ENCODE results near the gene MNS1.
"Not testable (repeated sequence)": the region's sequence is repeated elsewhere in the genome, so short reads cannot be mapped to it uniquely, and the experiment has no call there.

MNS1 gene, protein sequence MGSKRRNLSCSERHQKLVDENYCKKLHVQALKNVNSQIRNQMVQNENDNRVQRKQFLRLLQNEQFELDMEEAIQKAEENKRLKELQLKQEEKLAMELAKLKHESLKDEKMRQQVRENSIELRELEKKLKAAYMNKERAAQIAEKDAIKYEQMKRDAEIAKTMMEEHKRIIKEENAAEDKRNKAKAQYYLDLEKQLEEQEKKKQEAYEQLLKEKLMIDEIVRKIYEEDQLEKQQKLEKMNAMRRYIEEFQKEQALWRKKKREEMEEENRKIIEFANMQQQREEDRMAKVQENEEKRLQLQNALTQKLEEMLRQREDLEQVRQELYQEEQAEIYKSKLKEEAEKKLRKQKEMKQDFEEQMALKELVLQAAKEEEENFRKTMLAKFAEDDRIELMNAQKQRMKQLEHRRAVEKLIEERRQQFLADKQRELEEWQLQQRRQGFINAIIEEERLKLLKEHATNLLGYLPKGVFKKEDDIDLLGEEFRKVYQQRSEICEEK

DNA sequence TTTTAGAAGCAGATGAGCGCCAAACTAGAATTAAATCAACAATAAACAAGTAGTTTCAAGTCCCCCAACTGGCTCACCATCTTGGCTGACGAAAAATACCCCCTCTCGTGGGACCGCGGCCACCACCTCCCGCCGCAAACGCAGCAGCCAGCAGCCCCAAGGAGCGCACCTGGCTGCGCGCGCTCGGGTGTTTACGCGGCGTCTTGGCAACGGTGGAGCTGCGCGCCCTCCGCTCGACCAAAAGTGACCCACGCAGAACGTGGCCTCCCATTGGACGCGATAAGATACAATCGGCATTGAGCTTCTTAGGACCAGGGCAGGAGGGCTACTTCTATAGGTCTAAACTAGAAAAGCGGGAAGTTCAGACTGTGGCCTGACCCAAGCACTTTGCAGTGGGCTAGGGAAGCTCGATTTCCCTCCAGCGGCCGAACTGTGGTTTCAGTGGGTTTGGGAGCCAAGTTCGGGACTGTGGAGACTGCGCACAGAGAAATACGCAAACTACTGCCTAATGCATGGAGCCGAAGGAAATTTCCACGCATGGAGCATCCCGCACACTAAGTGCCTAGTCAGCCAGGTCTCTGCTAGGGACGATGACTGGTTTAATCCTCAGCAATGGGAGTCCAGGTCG is at the start of gene MNS1:
Gene MNS1, minus strand, starts transcription at position 245 of the 628 bp plus-strand sequence. Its CDS starts 165 bp downstream, at position 80.
- peak within 1 kb of the TSS; percentile 78 for H3K27ac Mint-ChIP-seq
- peak; percentile 80 for DNase-seq (ENCODE audit: low spot score)
- peaks cover 1% of the 10 kb centered on the region for H3K36me3 Mint-ChIP-seq (ENCODE audit: low read depth)
- H3K27me3 Mint-ChIP-seq (ENCODE audit: low read depth): peaks cover 26% of the 10 kb centered on the region
- no peaks in the 10 kb centered on the region for H3K9me3 Mint-ChIP-seq
- H3K4me3 Mint-ChIP-seq: peak within 1 kb of the TSS; percentile 92
- H3K4me1 Mint-ChIP-seq (ENCODE audit: low read depth): peaks cover 33% of the 10 kb centered on the region

DNA sequence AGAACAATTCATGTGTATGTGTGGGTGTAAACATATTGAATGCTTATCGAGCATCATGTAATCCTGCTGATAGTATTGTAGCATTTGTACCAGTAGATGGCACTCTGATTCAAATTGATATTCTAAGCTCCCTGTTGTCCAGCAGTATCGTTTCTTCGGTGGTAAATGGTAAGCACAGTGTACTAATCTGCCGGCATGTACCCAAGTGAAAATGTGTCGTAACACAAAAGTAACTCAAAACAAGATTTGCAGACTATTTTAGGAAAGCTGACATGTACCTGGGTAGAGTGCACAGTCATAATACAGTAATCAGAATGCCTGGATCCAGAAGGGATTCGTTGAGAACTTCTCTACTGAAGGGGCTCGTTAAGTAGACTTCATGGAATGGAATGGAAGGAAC is 31.7 kb upstream of the MNS1 start:
- H3K27me3 Mint-ChIP-seq (ENCODE audit: low read depth): peaks cover 31% of the 10 kb centered on the region
- H3K27ac Mint-ChIP-seq: no peak overlapping the region
- no peaks in the 10 kb centered on the region for H3K9me3 Mint-ChIP-seq
- H3K36me3 Mint-ChIP-seq (ENCODE audit: low read depth): no peaks in the 10 kb centered on the region
- peaks cover 11% of the 10 kb centered on the region for H3K4me1 Mint-ChIP-seq (ENCODE audit: low read depth)
- no peak for DNase-seq (ENCODE audit: low spot score)
- H3K4me3 Mint-ChIP-seq: no peak overlapping the region

DNA sequence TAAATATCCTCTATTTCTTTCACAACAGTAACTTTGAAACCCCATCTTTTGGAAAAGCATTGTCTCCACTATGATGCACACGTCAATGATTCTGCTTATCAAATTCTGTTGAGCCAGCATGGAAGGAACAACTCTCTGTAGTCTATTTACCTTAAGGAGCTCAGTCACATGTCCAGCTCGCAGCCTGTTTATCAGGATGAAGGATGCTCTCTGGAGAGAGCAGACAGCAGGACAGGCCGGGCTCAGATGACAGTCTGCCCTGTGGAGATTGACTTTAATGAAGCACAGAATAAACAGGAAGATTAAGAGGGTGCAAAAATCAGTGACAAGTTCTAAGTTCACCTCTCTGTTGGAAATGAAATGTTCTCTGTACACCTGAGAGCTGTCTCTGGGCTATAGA is 30.6 kb upstream of the MNS1 start:
- no peak for DNase-seq (ENCODE audit: low spot score)
- peaks cover 11% of the 10 kb centered on the region for H3K4me1 Mint-ChIP-seq (ENCODE audit: low read depth)
- no peaks in the 10 kb centered on the region for H3K9me3 Mint-ChIP-seq
- peaks cover 21% of the 10 kb centered on the region for H3K27me3 Mint-ChIP-seq (ENCODE audit: low read depth)
- no peak overlapping the region for H3K4me3 Mint-ChIP-seq
- no peak overlapping the region for H3K27ac Mint-ChIP-seq
- H3K36me3 Mint-ChIP-seq (ENCODE audit: low read depth): no peaks in the 10 kb centered on the region

DNA sequence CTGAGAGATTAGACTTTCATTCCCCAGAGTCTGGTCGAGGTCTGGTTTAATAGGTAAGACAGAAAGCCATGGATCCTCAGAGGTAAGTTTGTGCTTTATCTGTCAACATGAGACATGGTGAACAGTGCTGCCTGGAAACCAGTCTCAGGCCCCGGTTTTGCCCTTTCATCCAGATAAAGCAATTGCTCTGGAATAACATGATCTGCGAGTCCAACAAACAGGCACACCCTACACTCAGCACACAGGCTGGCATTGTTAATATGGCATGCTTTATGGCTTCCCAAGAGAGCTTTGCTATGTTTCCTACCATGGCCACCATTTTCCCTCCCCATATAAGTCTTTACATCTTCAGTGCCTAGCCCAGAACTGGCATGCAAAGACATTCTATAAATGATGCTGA is 30.1 kb upstream of the MNS1 start:
- peaks cover 11% of the 10 kb centered on the region for H3K4me1 Mint-ChIP-seq (ENCODE audit: low read depth)
- no peaks in the 10 kb centered on the region for H3K36me3 Mint-ChIP-seq (ENCODE audit: low read depth)
- no peak for DNase-seq (ENCODE audit: low spot score)
- no peak overlapping the region for H3K4me3 Mint-ChIP-seq
- no peak overlapping the region for H3K27ac Mint-ChIP-seq
- no peaks in the 10 kb centered on the region for H3K9me3 Mint-ChIP-seq
- peaks cover 17% of the 10 kb centered on the region for H3K27me3 Mint-ChIP-seq (ENCODE audit: low read depth)

DNA sequence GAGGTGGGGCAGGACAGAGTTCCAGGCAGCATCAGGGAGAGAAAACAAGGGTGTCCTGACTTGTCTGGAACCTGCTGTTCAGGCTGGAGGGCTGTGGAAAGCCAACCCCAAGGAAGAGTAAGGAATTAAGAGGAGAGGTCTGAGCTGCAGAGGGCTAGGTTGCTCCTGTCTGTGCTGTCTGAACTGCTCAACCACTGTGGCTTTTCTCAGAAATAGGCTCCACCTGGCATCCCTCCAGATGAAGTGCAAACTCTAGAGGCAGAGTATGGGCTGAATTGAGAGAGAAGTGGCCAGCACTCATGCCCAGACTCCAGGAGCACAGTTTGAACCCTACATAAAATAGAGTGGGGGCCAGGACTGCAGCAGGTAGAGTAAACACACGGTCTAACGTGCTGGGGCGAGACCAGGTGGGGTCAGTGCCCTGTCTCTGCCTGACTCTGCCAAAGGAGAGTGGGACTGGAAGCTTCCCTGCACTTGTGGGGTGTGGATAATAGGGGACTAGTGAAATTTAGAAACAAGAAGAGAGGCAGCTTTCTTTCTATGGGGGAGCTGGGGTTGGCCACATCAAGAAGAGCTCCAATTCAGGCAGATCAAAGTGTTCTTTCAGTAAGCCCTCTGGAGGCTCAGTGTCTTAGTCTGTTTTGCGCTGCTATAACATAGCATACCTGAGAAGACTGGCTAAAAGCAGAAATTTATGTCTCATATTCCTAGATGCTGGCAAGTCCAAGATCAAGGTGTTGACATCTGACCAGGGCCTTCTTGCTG is 28.0 kb upstream of the MNS1 start:
- H3K4me3 Mint-ChIP-seq: no peak overlapping the region
- peaks cover 11% of the 10 kb centered on the region for H3K4me1 Mint-ChIP-seq (ENCODE audit: low read depth)
- no peaks in the 10 kb centered on the region for H3K9me3 Mint-ChIP-seq
- H3K27me3 Mint-ChIP-seq (ENCODE audit: low read depth): peaks cover 13% of the 10 kb centered on the region
- no peaks in the 10 kb centered on the region for H3K36me3 Mint-ChIP-seq (ENCODE audit: low read depth)
- H3K27ac Mint-ChIP-seq: no peak overlapping the region
- no peak for DNase-seq (ENCODE audit: low spot score)

DNA sequence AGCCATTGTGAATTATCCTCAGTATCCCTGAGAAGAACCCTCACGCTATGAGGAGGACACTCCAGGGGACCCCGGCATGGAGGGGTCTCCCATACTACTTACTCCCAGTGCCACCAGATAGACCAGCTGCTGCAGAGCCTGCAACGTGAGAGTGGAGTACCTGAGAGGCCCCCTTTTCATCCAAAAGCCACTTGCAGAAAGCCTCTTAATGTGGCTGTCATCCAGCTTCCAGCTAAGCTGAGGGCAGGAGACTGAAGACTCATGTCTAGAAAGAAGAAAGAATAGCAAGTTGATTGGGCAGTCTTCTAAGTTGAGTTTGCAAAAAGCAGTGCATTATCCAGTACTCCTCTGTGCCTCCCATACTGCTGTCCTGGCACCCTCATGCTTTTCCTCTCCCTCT is 27.3 kb upstream of the MNS1 start:
- Mint-ChIP-seq H3K36me3 (ENCODE audit: low read depth) (no peaks in the 10 kb centered on the region), H3K4me3 (no peak overlapping the region), H3K27me3 (ENCODE audit: low read depth) (peaks cover 13% of the 10 kb centered on the region), H3K4me1 (ENCODE audit: low read depth) (peaks cover 11% of the 10 kb centered on the region), H3K27ac (no peak overlapping the region), H3K9me3 (no peaks in the 10 kb centered on the region)
- DNase-seq (ENCODE audit: low spot score): no peak

DNA sequence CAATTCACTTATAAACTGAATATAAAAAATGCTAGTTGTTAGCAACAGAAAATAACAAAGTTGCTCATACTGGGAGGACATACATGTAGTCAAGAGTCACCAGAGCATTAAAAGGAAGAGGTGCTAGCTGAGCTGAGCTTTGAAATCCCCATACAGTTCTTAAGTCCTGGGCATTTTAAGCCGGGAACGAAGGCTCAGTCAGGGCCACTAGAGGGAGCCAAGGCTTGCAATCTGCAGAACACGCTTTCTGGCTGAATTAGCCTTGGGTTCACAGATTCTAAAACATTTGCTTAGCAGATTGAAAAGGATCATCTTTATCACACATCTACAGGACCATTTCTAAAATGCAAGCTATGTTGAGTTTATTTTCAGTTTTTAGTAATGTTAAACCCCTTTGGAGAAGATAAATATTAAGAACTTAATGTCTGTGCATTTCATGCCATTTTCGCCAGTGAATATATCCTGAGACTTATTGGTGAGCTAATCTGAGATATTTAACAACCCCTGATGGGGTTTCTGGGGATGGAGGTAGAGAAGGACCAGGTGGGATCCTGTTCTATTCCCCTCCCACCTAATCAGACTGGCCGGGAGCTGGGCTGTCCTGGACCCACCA is 26.3 kb upstream of the MNS1 start:
- DNase-seq (ENCODE audit: low spot score): peak; percentile 33
- Mint-ChIP-seq H3K36me3 (ENCODE audit: low read depth) (no peaks in the 10 kb centered on the region), H3K9me3 (no peaks in the 10 kb centered on the region), H3K27me3 (ENCODE audit: low read depth) (peaks cover 8% of the 10 kb centered on the region), H3K4me3 (no peak overlapping the region), H3K4me1 (ENCODE audit: low read depth) (peaks cover 6% of the 10 kb centered on the region), H3K27ac (no peak overlapping the region)

DNA sequence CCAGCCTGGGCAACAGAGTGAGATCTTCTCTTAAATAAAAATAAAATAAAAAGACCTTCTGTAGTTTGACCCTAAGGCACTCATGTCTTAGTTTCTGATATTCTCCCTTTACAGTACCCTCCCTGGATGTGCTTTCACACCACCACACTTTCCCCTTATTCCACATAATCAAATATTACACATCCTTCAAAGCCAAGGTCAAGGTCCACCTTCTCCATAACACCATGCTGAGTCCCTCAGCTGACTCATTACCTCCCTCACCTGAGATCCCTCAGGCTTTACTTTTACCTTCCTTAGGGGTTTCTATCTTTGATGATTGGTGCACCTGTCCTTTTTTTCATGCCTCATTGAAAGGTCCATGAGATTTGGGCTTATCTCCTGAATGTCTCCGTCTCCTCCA is 25.5 kb upstream of the MNS1 start:
- Mint-ChIP-seq H3K27ac (no peak overlapping the region), H3K4me3 (no peak overlapping the region), H3K9me3 (no peaks in the 10 kb centered on the region), H3K27me3 (ENCODE audit: low read depth) (peaks cover 6% of the 10 kb centered on the region), H3K4me1 (ENCODE audit: low read depth) (peaks cover 6% of the 10 kb centered on the region), H3K36me3 (ENCODE audit: low read depth) (no peaks in the 10 kb centered on the region)
- DNase-seq (ENCODE audit: low spot score): no peak

DNA sequence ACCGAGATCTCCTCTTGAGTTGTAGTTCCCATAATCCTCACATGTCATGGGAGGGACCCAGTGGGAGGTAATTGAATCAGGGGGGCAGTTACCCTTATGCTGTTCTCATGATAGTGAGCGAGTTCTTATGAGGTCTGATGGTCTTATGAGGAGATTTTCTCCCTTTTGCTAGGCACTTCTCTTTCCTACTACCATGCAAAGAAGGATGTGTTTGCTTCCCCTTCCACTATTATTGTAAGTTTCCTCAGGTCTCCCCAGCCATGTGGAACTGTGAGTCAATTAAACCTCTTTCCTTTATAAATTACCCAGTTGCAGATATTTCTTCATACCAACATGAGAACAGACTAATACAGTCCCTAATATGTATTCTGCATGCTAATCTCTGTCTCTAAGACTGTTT is 21.3 kb upstream of the MNS1 start:
- H3K4me3 Mint-ChIP-seq; H3K9me3 Mint-ChIP-seq; H3K27me3 Mint-ChIP-seq (ENCODE audit: low read depth); H3K36me3 Mint-ChIP-seq (ENCODE audit: low read depth); DNase-seq (ENCODE audit: low spot score); H3K27ac Mint-ChIP-seq; H3K4me1 Mint-ChIP-seq (ENCODE audit: low read depth): not testable (repeated sequence)

DNA sequence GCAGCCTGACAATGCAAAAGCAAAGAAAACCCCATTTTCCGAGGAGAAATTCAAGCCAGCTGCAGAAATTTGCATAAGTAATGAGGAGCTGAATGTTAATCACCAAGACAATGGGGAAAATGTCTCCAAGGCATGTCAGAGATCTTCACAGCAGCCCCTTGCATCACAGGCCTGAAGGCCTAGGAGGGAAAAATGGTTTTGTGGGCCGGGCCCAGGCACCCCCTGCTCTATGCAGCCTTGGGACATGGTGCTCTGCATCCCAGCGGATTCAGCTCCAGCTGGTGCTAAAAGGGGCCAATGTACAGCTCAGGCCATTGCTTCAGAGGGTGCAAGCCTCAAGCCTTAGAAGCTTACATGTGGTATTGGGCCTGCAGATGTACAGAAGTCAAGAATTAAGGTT is 20.5 kb upstream of the MNS1 start:
- H3K27me3 Mint-ChIP-seq (ENCODE audit: low read depth); H3K36me3 Mint-ChIP-seq (ENCODE audit: low read depth); H3K9me3 Mint-ChIP-seq; H3K4me3 Mint-ChIP-seq; DNase-seq (ENCODE audit: low spot score); H3K27ac Mint-ChIP-seq; H3K4me1 Mint-ChIP-seq (ENCODE audit: low read depth): not testable (repeated sequence)

DNA sequence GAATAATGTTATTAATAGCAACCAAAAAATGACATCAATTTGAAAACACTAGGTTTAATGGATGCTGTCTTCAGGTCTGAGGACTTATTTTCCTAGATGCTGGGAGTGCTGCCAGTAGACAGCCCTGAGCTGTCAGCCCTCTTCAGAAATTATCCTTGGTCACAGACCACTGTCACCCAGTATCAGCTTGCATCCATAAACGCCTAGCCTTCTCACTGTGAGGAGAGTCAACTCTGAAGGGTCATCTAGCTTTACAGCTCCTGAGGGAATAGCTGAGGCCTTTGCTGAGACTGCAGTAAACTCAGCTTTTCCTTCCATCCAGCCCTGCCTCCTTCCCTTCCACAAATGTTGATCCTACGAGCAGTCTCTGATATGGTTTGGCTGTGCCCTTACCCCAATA is 19.4 kb upstream of the MNS1 start:
- Mint-ChIP-seq H3K27me3 (ENCODE audit: low read depth) (peaks cover 3% of the 10 kb centered on the region), H3K4me3 (no peak overlapping the region)
- DNase-seq (ENCODE audit: low spot score): no peak

DNA sequence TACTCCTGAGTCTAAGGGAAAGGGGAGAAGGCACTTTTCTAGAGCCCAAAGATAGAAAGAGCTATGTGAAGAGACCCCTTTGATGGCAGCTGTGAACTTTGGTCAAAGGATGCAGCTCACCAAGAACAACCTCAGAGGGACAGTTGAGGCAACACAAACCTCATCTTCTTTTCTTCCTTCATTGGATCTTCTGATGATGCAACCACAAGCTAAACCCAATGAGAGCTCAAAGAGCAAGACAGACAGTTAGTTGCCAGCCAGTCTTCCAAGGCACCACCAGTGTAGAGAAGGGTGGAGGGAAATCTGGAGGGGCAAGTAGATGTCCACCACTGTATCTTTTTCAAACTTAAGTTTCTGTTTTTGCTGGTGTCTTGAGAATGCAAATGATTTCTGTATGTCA is 10.4 kb upstream of the MNS1 start:
- Mint-ChIP-seq H3K4me1 (ENCODE audit: low read depth) (no peaks in the 10 kb centered on the region), H3K27me3 (ENCODE audit: low read depth) (peaks cover 15% of the 10 kb centered on the region), H3K9me3 (no peaks in the 10 kb centered on the region), H3K4me3 (no peak overlapping the region), H3K27ac (no peak overlapping the region), H3K36me3 (ENCODE audit: low read depth) (no peaks in the 10 kb centered on the region)
- no peak for DNase-seq (ENCODE audit: low spot score)

More for the DNA sequence above, 19.4 kb upstream of the MNS1 start:
- Mint-ChIP-seq H3K9me3 (peaks cover 6% of the 10 kb centered on the region), H3K27ac (no peak overlapping the region), H3K36me3 (ENCODE audit: low read depth) (no peaks in the 10 kb centered on the region), H3K4me1 (ENCODE audit: low read depth) (no peaks in the 10 kb centered on the region)

DNA sequence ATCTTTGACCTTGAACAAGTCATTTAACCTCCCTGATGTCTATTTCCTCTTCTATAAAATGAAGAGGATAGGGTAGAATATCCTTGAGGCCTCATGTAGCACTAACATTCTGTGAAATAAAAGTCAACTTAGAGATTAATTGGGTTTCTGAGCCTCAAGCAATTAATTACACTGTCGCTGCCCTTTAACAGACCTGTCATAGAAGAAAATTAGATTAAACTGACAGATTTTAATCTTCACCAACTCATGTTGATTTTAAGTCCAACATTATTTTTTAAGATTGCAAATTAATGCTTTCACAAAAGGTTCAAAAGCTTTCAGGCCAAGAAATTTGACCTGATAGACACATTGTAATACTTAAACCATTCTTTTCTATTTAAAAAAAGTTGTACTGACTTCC is 8.1 kb upstream of the MNS1 start:
- Mint-ChIP-seq H3K27me3 (ENCODE audit: low read depth) (peaks cover 10% of the 10 kb centered on the region), H3K9me3 (no peaks in the 10 kb centered on the region), H3K36me3 (ENCODE audit: low read depth) (no peaks in the 10 kb centered on the region), H3K4me3 (no peak overlapping the region), H3K27ac (no peak overlapping the region), H3K4me1 (ENCODE audit: low read depth) (peaks cover 12% of the 10 kb centered on the region)
- DNase-seq (ENCODE audit: low spot score): no peak

DNA sequence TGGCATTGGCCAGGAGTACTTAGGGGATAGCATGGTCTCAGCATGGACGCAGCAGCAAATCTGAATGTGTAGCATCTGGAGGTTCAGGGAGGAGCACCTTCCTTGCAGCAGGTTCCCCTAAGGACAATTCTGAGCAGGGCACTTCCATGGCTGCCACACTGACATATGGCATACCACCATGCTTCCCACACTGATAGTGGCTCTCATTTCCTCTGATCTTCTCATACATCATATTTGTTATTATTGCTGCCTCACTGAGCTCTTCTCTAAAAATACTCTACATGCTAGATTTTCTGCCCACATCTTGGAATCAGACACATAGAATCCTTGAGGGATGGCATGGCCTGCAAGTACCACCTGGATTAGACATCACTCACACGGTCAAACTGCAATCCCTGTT is 7.3 kb upstream of the MNS1 start:
- no peak overlapping the region for H3K4me3 Mint-ChIP-seq
- no peaks in the 10 kb centered on the region for H3K36me3 Mint-ChIP-seq (ENCODE audit: low read depth)
- H3K27me3 Mint-ChIP-seq (ENCODE audit: low read depth): peaks cover 9% of the 10 kb centered on the region
- no peak overlapping the region for H3K27ac Mint-ChIP-seq
- peaks cover 13% of the 10 kb centered on the region for H3K4me1 Mint-ChIP-seq (ENCODE audit: low read depth)
- H3K9me3 Mint-ChIP-seq: no peaks in the 10 kb centered on the region
- no peak for DNase-seq (ENCODE audit: low spot score)

Data from T-helper 2 cell treated with Interferon-gamma antibody and Interleukin-4, amounts not matched to agents 5 μg/mL and 100 μg/mL, for 36 hours (primary cell).